Stimulated activated naive B cell treated with anti-CD40 and anti-IgM and Interleukin-4, amounts not matched to agents 10 μg/mL and 1 μg/mL and 100 μg/mL, for 72 hours (primary cell): ENCODE results near the gene SMAP1.
"Not testable (repeated sequence)": the region's sequence is repeated elsewhere in the genome, so short reads cannot be mapped to it uniquely, and the experiment has no call there.

ENCODE experiments used
- ATAC-seq, 2 donors: fragments of 150-1000 bp; cut with Tn5 transposase; replicated peaks; 2 replicates each; pipeline ENCODE4 v1.10.0; 2021; ENCODE audit warnings: moderate library complexity in 1 of 2
- DNase-seq: peaks from one replicate; pipeline ENCODE4 v3.0.0; 2021
- H3K27ac Mint-ChIP-seq: one replicate; pipeline ENCODE4 v1.8.0; 2022; ENCODE audit warnings: mild to moderate bottlenecking, mixed read lengths
- H3K27me3 Mint-ChIP-seq, 2 donors: one replicate each; pipeline ENCODE4 v1.8.0; 2022; ENCODE audit warnings: mixed read lengths in 2 of 2
- H3K36me3 Mint-ChIP-seq, 2 donors: one replicate each; pipeline ENCODE4 v1.8.0; 2022; ENCODE audit warnings: mixed read lengths in 2 of 2, mild to moderate bottlenecking in 1 of 2
- H3K4me1 Mint-ChIP-seq, 2 donors: one replicate each; pipeline ENCODE4 v1.8.0; 2022; ENCODE audit warnings: mixed read lengths in 2 of 2, mild to moderate bottlenecking in 1 of 2
- H3K4me3 Mint-ChIP-seq, 2 donors: one replicate each; pipeline ENCODE4 v1.8.0; 2022; ENCODE audit warnings: mild to moderate bottlenecking in 2 of 2, mixed read lengths in 2 of 2, moderate library complexity in 1 of 2
- H3K9me3 Mint-ChIP-seq, 2 donors: one replicate each; pipeline ENCODE4 v1.8.0; 2022; ENCODE audit warnings: mixed read lengths in 2 of 2, mild to moderate bottlenecking in 1 of 2

SMAP1 gene

GRCh38 chr6:70738028-70738427 is 70.3 kb downstream of the SMAP1 start:
- Mint-ChIP-seq H3K4me3 (no peak overlapping the region), H3K36me3 (peaks cover 42 to 62% of the 10 kb centered on the region in 2 donors), H3K4me1 (peaks cover 14 to 20% of the 10 kb centered on the region in 2 donors), H3K27ac (no peak overlapping the region), H3K9me3 (peaks cover 6 to 17% of the 10 kb centered on the region in 2 donors), H3K27me3 (no peaks in the 10 kb centered on the region)
- DNase-seq: no peak
- ATAC-seq: no peak

GRCh38 chr6:70739534-70739933 is 71.9 kb downstream of the SMAP1 start:
- Mint-ChIP-seq H3K4me1 (peaks cover 15 to 20% of the 10 kb centered on the region in 2 donors), H3K36me3 (peaks cover 34 to 55% of the 10 kb centered on the region in 2 donors), H3K27ac (no peak overlapping the region), H3K9me3 (peaks cover 6 to 20% of the 10 kb centered on the region in 2 donors), H3K4me3 (no peak overlapping the region), H3K27me3 (no peaks in the 10 kb centered on the region)
- DNase-seq (no peak), ATAC-seq (no peak)

GRCh38 chr6:70740746-70741145 is 73.1 kb downstream of the SMAP1 start:
- H3K36me3 Mint-ChIP-seq: peaks cover 29 to 59% of the 10 kb centered on the region in 2 donors
- H3K27ac Mint-ChIP-seq, H3K4me3 Mint-ChIP-seq, H3K27me3 Mint-ChIP-seq, DNase-seq: not testable (repeated sequence)
- H3K4me1 Mint-ChIP-seq: peaks cover 17 to 23% of the 10 kb centered on the region in 2 donors
- peak; percentile 67 to 82 for ATAC-seq
- peaks cover 6 to 22% of the 10 kb centered on the region in 2 donors for H3K9me3 Mint-ChIP-seq

- ATAC-seq, DNase-seq, H3K4me3 Mint-ChIP-seq, H3K27ac Mint-ChIP-seq, H3K27me3 Mint-ChIP-seq: not testable (repeated sequence)
- peaks cover 33 to 64% of the 10 kb centered on the region in 2 donors for H3K36me3 Mint-ChIP-seq
- H3K9me3 Mint-ChIP-seq: peaks cover 6 to 22% of the 10 kb centered on the region in 2 donors
- H3K4me1 Mint-ChIP-seq: peaks cover 19 to 31% of the 10 kb centered on the region in 2 donors
Observed at GRCh38 chr6:70742462-70742861, 74.8 kb downstream of the SMAP1 start.

- no peaks in the 10 kb centered on the region for H3K27me3 Mint-ChIP-seq
- peaks cover 19 to 26% of the 10 kb centered on the region in 2 donors for H3K36me3 Mint-ChIP-seq
- H3K4me1 Mint-ChIP-seq: peaks cover 2 to 4% of the 10 kb centered on the region in 2 donors
- DNase-seq (no peak), ATAC-seq (no peak)
- no peak overlapping the region for H3K27ac Mint-ChIP-seq
- peaks cover 2 to 4% of the 10 kb centered on the region in 2 donors for H3K9me3 Mint-ChIP-seq
- H3K4me3 Mint-ChIP-seq: no peak overlapping the region
Observed at GRCh38 chr6:70753870-70754380, 86.2 kb downstream of the SMAP1 start.

- Mint-ChIP-seq H3K27me3 (no peaks in the 10 kb centered on the region), H3K4me3 (no peak overlapping the region), H3K36me3 (peaks cover 14 to 15% of the 10 kb centered on the region in 2 donors), H3K27ac (no peak overlapping the region), H3K4me1 (no peaks in the 10 kb centered on the region), H3K9me3 (peaks cover 0 to 4% of the 10 kb centered on the region in 2 donors)
- no peak for ATAC-seq
- no peak for DNase-seq
Observed at GRCh38 chr6:70758883-70759282, 91.2 kb downstream of the SMAP1 start.

- no peaks in the 10 kb centered on the region for H3K27me3 Mint-ChIP-seq
- peaks cover 16 to 29% of the 10 kb centered on the region in 2 donors for H3K36me3 Mint-ChIP-seq
- DNase-seq (no peak), ATAC-seq (no peak)
- no peak overlapping the region for H3K4me3 Mint-ChIP-seq
- H3K27ac Mint-ChIP-seq: no peak overlapping the region
- H3K9me3 Mint-ChIP-seq: peaks cover 0 to 2% of the 10 kb centered on the region in 2 donors
- no peaks in the 10 kb centered on the region for H3K4me1 Mint-ChIP-seq
Observed at GRCh38 chr6:70763754-70764510, 96.2 kb downstream of the SMAP1 start.

- ATAC-seq (no peak), DNase-seq (no peak)
- Mint-ChIP-seq H3K27ac (no peak overlapping the region), H3K36me3 (peaks cover 18 to 31% of the 10 kb centered on the region in 2 donors), H3K4me1 (no peaks in the 10 kb centered on the region), H3K27me3 (no peaks in the 10 kb centered on the region), H3K9me3 (peaks cover 0 to 2% of the 10 kb centered on the region in 2 donors), H3K4me3 (no peak overlapping the region)
Observed at GRCh38 chr6:70764706-70765105, 97.0 kb downstream of the SMAP1 start.

- not testable (repeated sequence) for H3K27me3 Mint-ChIP-seq, ATAC-seq, H3K4me3 Mint-ChIP-seq, H3K9me3 Mint-ChIP-seq, DNase-seq, H3K27ac Mint-ChIP-seq, H3K4me1 Mint-ChIP-seq
- peaks cover 24 to 47% of the 10 kb centered on the region in 2 donors for H3K36me3 Mint-ChIP-seq
Observed at GRCh38 chr6:70771351-70771750, 103.7 kb downstream of the SMAP1 start.

- Mint-ChIP-seq H3K27ac (no peak overlapping the region), H3K9me3 (peaks cover 4 to 7% of the 10 kb centered on the region in 2 donors), H3K4me3 (no peak overlapping the region), H3K27me3 (no peaks in the 10 kb centered on the region), H3K4me1 (no peaks in the 10 kb centered on the region), H3K36me3 (peaks cover 39 to 48% of the 10 kb centered on the region in 2 donors)
- no peak for DNase-seq
- no peak for ATAC-seq
Observed at GRCh38 chr6:70779934-70780333, 112.3 kb downstream of the SMAP1 start.

GRCh38 chr6:70790483-70791224 is 123.0 kb downstream of the SMAP1 start:
- H3K27me3 Mint-ChIP-seq: no peaks in the 10 kb centered on the region
- H3K36me3 Mint-ChIP-seq: peaks cover 18 to 24% of the 10 kb centered on the region in 2 donors
- DNase-seq (no peak), ATAC-seq (no peak)
- H3K4me1 Mint-ChIP-seq: peaks cover 2 to 6% of the 10 kb centered on the region in 2 donors
- no peak overlapping the region for H3K27ac Mint-ChIP-seq
- H3K4me3 Mint-ChIP-seq: no peak overlapping the region
- peaks cover 9% of the 10 kb centered on the region in 2 donors for H3K9me3 Mint-ChIP-seq

GRCh38 chr6:70797625-70798024 is 129.9 kb downstream of the SMAP1 start:
- DNase-seq (no peak), ATAC-seq (no peak)
- no peak overlapping the region for H3K27ac Mint-ChIP-seq
- peaks cover 6 to 25% of the 10 kb centered on the region in 2 donors for H3K4me1 Mint-ChIP-seq
- peaks cover 6 to 10% of the 10 kb centered on the region in 2 donors for H3K9me3 Mint-ChIP-seq
- H3K27me3 Mint-ChIP-seq: no peaks in the 10 kb centered on the region
- H3K36me3 Mint-ChIP-seq: peaks cover 38 to 48% of the 10 kb centered on the region in 2 donors
- H3K4me3 Mint-ChIP-seq: no peak overlapping the region

- no peak overlapping the region for H3K27ac Mint-ChIP-seq
- peaks cover 17 to 18% of the 10 kb centered on the region in 2 donors for H3K9me3 Mint-ChIP-seq
- H3K4me3 Mint-ChIP-seq: no peak overlapping the region
- DNase-seq (no peak), ATAC-seq (no peak)
- H3K4me1 Mint-ChIP-seq: peaks cover 2 to 10% of the 10 kb centered on the region in 2 donors
- peaks cover 50 to 63% of the 10 kb centered on the region in 2 donors for H3K36me3 Mint-ChIP-seq
- no peaks in the 10 kb centered on the region for H3K27me3 Mint-ChIP-seq
Observed at GRCh38 chr6:70806086-70806485, 138.4 kb downstream of the SMAP1 start.

- Mint-ChIP-seq H3K36me3 (peaks cover 8 to 26% of the 10 kb centered on the region in 2 donors), H3K9me3 (no peaks in the 10 kb centered on the region), H3K4me1 (no peaks in the 10 kb centered on the region), H3K4me3 (no peak overlapping the region), H3K27me3 (no peaks in the 10 kb centered on the region), H3K27ac (no peak overlapping the region)
- DNase-seq (no peak), ATAC-seq (no peak)
Observed at GRCh38 chr6:70811788-70812187, 144.1 kb downstream of the SMAP1 start.
